Stimulated activated naive B cell treated with anti-CD40 and anti-IgM and Interleukin-4, amounts not matched to agents 10 μg/mL and 1 μg/mL and 100 μg/mL, for 72 hours (primary cell): Measurements from ENCODE around the gene KRT79.

Experiments
- ATAC-seq, 2 donors: fragments of 150-1000 bp; cut with Tn5 transposase; replicated peaks; 2 replicates each; pipeline ENCODE4 v1.10.0; 2021; ENCODE audit warnings: moderate library complexity in 1 of 2
- DNase-seq: peaks from one replicate; pipeline ENCODE4 v3.0.0; 2021
- H3K27ac Mint-ChIP-seq: one replicate; pipeline ENCODE4 v1.8.0; 2022; ENCODE audit warnings: mild to moderate bottlenecking, mixed read lengths
- H3K27me3 Mint-ChIP-seq, 2 donors: one replicate each; pipeline ENCODE4 v1.8.0; 2022; ENCODE audit warnings: mixed read lengths in 2 of 2
- H3K36me3 Mint-ChIP-seq, 2 donors: one replicate each; pipeline ENCODE4 v1.8.0; 2022; ENCODE audit warnings: mixed read lengths in 2 of 2, mild to moderate bottlenecking in 1 of 2
- H3K4me1 Mint-ChIP-seq, 2 donors: one replicate each; pipeline ENCODE4 v1.8.0; 2022; ENCODE audit warnings: mixed read lengths in 2 of 2, mild to moderate bottlenecking in 1 of 2
- H3K4me3 Mint-ChIP-seq, 2 donors: one replicate each; pipeline ENCODE4 v1.8.0; 2022; ENCODE audit warnings: mild to moderate bottlenecking in 2 of 2, mixed read lengths in 2 of 2, moderate library complexity in 1 of 2
- H3K9me3 Mint-ChIP-seq, 2 donors: one replicate each; pipeline ENCODE4 v1.8.0; 2022; ENCODE audit warnings: mixed read lengths in 2 of 2, mild to moderate bottlenecking in 1 of 2

Gene KRT79

DNA sequence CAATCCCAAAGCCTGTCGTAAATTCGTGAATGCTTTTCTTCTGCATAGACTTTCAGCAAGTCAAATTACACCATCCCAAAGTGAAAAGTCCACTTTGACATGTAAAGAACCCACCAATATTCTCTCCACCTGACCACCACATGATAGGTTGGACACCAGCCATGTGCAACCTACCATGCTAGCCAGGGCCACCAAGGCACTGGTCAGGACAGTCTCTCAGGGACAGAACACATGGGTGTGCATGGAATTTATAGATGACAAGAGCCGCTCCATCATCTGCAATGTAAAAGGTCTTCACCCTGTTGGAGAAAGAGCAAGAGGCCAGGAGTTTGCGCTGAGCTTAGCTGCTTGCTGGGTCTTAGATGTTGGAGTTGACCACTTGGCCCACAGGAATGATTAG, 51.6 kb downstream of the KRT79 start:
- no peak overlapping the region for H3K4me3 Mint-ChIP-seq
- H3K27ac Mint-ChIP-seq, result no peak overlapping the region
- ATAC-seq (no peak), DNase-seq (no peak)
- H3K27me3 Mint-ChIP-seq, result peaks cover 28 to 39% of the 10 kb centered on the region in 2 donors
- peaks cover 2 to 4% of the 10 kb centered on the region in 2 donors for H3K9me3 Mint-ChIP-seq
- H3K4me1 Mint-ChIP-seq, result no peaks in the 10 kb centered on the region
- no peaks in the 10 kb centered on the region for H3K36me3 Mint-ChIP-seq

DNA sequence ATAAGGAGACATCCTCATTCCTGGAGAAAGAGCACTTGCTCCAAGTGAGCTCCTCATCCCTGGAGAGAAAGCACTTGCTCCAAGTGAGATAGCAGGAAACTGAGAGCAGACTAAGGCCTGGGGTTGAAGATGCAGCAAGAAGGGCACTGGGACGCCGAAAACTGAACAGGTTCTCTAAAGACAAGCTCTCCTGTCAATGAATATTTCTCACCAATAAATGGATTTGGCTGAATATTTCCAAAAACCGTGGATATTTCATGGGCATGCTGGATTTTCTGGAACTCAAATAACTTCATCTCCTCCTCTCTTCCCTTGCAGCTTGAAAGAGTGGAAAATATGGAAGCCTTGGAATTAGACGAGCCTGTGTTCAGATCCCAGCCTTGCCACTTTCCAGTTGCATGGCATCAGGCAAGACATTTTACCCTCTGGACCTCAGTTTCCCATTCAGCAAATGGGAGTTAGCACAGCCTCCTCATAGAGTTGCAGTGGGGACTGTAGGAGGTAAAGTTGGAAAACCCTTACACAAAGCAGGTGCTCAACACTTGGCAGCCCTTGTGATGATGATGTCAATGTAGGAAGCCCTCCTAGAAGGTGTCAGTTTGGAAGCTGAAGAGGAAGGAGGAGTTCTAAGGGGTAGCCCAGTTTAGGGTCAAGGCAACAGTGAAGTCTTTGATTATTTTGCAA, 52.6 kb downstream of the KRT79 start:
- peaks cover 2 to 4% of the 10 kb centered on the region in 2 donors for H3K9me3 Mint-ChIP-seq
- peaks cover 28 to 46% of the 10 kb centered on the region in 2 donors for H3K27me3 Mint-ChIP-seq

DNA sequence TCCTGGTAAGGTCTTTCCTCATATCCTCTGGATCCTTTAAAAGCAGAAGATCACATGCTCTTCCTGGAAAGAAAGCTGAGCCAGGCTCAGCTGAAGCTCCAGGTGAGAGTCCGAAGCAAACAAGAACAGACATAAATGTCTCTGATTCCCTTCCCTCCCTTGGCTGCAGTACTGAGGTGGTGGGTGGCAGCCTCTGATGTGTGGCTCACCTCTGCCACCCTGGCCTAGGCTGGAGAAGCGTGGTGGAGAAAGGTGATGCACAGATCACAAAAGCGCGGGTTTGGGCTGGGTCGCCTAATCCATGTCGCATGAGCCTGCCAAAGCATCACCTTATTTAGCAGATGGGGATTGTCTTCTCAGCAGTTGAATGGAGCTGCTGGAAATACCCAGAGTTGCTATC, 54.2 kb downstream of the KRT79 start:
- Mint-ChIP-seq H3K4me3 (no peak overlapping the region), H3K27ac (no peak overlapping the region), H3K4me1 (no peaks in the 10 kb centered on the region), H3K36me3 (no peaks in the 10 kb centered on the region), H3K9me3 (no peaks in the 10 kb centered on the region), H3K27me3 (peaks cover 24 to 39% of the 10 kb centered on the region in 2 donors)
- no peak for DNase-seq
- ATAC-seq, result no peak

More for the DNA sequence above, 52.6 kb downstream of the KRT79 start:
- ATAC-seq, result no peak
- H3K27ac Mint-ChIP-seq, result no peak overlapping the region
- no peaks in the 10 kb centered on the region for H3K36me3 Mint-ChIP-seq
- no peak for DNase-seq
- H3K4me1 Mint-ChIP-seq, result no peaks in the 10 kb centered on the region
- H3K4me3 Mint-ChIP-seq, result no peak overlapping the region

DNA sequence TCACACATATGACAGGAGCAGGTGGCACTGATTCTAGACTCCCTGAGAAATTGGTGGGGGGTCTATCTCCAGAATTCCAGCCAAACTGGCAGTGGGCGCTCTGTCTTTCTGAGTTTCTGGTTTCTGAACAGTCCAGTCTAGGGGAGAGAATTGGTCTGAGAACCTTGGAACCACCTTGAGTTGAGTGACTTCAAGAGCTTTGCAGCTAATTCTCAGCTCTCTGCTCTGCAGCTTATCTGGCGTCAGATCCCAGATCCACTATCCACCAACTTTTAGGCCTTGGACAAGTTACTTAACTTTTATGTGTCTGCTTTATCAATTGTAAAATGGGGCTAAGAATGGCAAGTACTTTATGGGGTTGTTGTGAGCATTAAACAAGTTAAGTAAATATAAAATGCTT, 55.3 kb downstream of the KRT79 start:
- no peak for ATAC-seq
- H3K27me3 Mint-ChIP-seq, result peaks cover 17 to 29% of the 10 kb centered on the region in 2 donors
- H3K4me3 Mint-ChIP-seq, result no peak overlapping the region

DNA sequence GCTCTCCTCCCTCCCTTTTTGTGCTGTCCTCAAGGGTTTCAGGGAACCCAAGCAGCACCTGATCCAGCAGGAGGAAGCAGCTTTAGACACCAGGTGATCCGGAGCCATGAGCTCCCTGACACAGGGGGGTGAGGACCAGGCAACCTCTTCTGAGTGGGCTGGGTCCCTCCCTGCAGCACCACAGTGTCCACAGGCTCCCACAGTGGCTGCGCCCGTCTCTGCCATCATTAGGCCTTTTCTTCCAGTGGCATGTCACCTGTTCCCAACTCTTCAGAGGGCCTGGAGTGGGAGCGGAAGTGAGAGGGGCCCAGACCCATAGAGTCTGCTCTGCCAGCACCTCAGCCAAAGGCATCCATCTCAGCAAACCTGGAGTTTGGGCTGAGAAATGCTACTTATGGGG, 56.5 kb downstream of the KRT79 start:
- DNase-seq (no peak), ATAC-seq (no peak)
- peaks cover 13 to 21% of the 10 kb centered on the region in 2 donors for H3K27me3 Mint-ChIP-seq
- H3K4me3 Mint-ChIP-seq, result no peak overlapping the region
- no peaks in the 10 kb centered on the region for H3K4me1 Mint-ChIP-seq
- H3K9me3 Mint-ChIP-seq, result no peaks in the 10 kb centered on the region
- no peaks in the 10 kb centered on the region for H3K36me3 Mint-ChIP-seq
- no peak overlapping the region for H3K27ac Mint-ChIP-seq

More for the DNA sequence above, 55.3 kb downstream of the KRT79 start:
- Mint-ChIP-seq H3K36me3 (no peaks in the 10 kb centered on the region), H3K4me1 (no peaks in the 10 kb centered on the region), H3K9me3 (no peaks in the 10 kb centered on the region), H3K27ac (no peak overlapping the region)
- no peak for DNase-seq

DNA sequence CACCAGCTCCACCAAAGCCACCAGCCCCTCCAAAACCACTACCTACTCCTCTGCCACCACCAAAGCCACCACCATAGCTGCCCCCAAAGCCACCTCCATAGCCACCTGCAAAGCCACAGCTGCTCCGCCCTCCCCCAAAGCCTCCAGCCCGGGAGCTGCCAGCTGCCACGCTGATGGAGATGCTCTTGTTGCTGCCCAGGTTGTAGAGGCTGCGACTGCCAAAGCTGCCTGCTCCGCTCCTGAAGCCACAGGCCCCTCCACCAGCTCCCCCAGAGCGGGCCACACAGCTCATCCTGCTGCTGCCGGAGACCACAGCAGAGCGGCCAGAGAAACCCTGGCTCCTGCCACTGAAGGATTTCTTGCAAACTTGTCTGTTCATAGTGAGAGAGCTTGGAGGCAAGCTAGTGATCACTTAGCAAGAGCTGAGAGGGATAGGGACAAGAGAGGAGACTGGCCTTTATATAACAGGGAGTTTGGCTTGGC, 57.2 kb downstream of the KRT79 start, which contains the start of gene KRT76:
Gene KRT76, minus strand, starts transcription at position 433 of the 483 bp plus-strand sequence. Its CDS starts 54 bp downstream, at position 379.
- ATAC-seq, result no peak
- Mint-ChIP-seq H3K4me1 (no peaks in the 10 kb centered on the region), H3K36me3 (no peaks in the 10 kb centered on the region), H3K27me3 (peaks cover 13 to 21% of the 10 kb centered on the region in 2 donors), H3K27ac (no peak within 1 kb of the TSS), H3K9me3 (no peaks in the 10 kb centered on the region), H3K4me3 (no peak within 1 kb of the TSS)
- DNase-seq, result no peak

DNA sequence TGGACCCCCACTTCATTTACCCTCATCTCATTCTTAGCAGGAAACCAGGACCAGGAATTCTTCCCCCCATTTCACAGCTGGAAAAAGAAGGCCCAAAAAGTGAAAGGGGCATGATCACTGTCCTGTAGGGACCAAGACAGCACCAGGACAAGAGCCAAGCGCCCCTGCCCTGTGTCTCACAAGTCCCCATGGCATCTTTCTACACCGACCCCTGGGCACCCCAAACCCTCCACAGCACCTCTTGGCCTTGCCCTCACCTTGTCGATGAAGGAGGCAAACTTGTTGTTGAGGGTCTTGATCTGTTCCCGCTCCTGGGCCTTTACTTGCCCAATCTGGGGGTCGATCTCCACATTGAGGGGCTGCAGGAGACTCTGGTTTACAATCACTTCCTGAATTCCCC, 57.7 kb downstream of the KRT79 start:
- no peak for DNase-seq
- no peaks in the 10 kb centered on the region for H3K36me3 Mint-ChIP-seq
- H3K27me3 Mint-ChIP-seq, result peaks cover 17 to 21% of the 10 kb centered on the region in 2 donors
- H3K9me3 Mint-ChIP-seq, result no peaks in the 10 kb centered on the region
- no peak overlapping the region for H3K27ac Mint-ChIP-seq
- ATAC-seq, result no peak
- H3K4me1 Mint-ChIP-seq, result no peaks in the 10 kb centered on the region
- H3K4me3 Mint-ChIP-seq, result no peak overlapping the region

DNA sequence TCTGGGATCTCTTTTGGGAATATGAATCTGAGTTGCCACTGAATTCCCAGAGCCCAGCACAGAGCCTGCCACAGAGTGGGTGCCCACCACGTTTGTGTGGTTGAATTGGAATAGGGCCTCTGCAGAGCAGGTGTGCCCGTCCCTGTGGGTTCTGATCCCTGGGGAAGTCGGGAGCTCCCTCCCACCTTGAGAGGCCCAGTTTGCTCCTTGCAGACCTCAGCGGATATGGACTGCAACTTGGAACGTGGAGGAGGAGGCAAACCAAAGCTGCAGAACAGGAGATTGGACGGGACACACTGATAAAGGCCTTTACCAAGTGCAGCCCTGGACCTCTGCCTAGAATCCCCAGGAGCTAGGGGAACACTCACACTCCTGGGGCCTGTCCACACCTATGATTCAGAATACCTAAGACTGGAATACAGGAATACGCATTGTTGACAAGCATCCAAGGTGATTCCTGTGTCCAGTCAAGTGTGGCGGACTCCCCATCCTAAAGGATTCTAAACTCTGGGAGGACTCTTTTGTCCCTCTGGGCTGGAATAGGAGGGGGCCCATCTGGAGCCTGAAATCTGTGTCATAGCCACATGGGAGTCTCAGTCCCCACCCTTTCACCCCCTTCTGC, 59.4 kb downstream of the KRT79 start:
- ATAC-seq (no peak), DNase-seq (no peak)
- Mint-ChIP-seq H3K4me3 (no peak overlapping the region), H3K27ac (no peak overlapping the region), H3K36me3 (no peaks in the 10 kb centered on the region), H3K9me3 (peaks cover 0 to 3% of the 10 kb centered on the region in 2 donors), H3K4me1 (no peaks in the 10 kb centered on the region), H3K27me3 (peaks cover 18 to 22% of the 10 kb centered on the region in 2 donors)

DNA sequence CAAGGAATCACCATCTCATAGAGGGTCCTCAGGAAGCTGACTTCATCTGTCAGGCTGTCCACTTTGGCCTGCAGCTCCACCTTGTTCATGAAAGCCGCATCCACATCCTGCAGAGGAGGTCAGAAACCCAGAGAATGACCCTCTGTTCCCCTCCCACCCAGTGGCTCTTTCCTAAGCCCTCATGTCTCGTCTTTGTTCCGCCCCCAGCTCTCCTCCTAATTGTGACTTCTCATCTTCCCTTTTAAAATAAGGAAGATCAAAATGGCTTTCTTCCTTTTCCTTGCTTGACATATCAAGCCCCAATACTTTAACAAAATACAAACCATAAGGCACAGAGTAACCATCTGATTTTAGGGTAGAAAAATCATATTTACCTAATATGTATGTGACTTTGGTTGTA, 61.3 kb downstream of the KRT79 start:
- ATAC-seq, result no peak
- Mint-ChIP-seq H3K9me3 (peaks cover 0 to 3% of the 10 kb centered on the region in 2 donors), H3K27ac (no peak overlapping the region), H3K27me3 (peaks cover 24 to 27% of the 10 kb centered on the region in 2 donors), H3K36me3 (no peaks in the 10 kb centered on the region), H3K4me3 (no peak overlapping the region), H3K4me1 (no peaks in the 10 kb centered on the region)
- no peak for DNase-seq

DNA sequence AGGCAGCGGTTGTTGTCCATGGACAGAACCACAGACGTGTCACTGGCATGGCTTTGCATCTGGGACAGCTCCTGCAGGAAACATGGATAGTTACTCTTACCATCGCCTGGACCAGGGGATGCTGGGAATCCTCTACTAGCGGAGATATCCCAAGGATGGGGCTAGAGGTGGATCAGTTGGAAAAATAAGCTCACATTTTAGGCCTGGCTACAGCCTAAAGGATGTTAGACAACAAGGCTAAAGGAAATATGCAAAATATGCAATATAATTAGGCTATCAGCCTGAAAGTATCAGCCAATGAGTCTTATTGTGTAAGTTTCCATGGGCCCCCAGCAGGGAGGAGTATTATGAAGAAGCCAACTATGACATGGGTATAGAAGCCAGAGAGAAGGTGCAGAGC, 61.9 kb downstream of the KRT79 start:
- Mint-ChIP-seq H3K9me3 (peaks cover 0 to 3% of the 10 kb centered on the region in 2 donors), H3K4me1 (no peaks in the 10 kb centered on the region), H3K36me3 (no peaks in the 10 kb centered on the region), H3K4me3 (no peak overlapping the region), H3K27ac (no peak overlapping the region), H3K27me3 (peaks cover 28 to 31% of the 10 kb centered on the region in 2 donors)
- DNase-seq (no peak), ATAC-seq (no peak)

DNA sequence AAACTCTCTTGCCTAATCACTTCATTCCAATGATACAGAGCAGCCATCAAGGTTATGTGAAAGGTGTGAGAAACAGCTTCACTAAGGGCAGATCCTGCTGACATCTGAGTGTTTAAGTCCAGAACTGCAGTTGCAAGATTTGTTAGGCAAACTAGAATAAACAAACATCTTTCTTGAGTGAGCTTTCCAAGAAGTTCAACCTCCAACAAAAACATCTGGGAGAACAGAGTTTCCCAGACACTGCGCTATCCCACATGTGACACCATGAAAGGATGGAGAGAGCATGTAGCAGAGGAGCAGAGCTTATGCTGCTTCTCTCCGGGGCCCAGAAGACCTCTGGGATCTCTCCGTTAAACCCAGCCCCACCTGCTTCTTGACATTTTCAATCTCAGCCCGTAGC, 62.6 kb downstream of the KRT79 start:
- no peak for ATAC-seq
- DNase-seq, result no peak
- Mint-ChIP-seq H3K27ac (no peak overlapping the region), H3K27me3 (peaks cover 28% of the 10 kb centered on the region in 2 donors), H3K4me3 (no peak overlapping the region), H3K9me3 (peaks cover 0 to 3% of the 10 kb centered on the region in 2 donors), H3K4me1 (no peaks in the 10 kb centered on the region), H3K36me3 (no peaks in the 10 kb centered on the region)
